Colon (tissue), 2 donors: Measurements from ENCODE around the gene CCND2.

ENCODE experiments used
- FAIRE-seq: peaks from 2 replicates; lab custom pipeline; 2012; peaks lifted over from hg19 to GRCh38; lab: Jason Lieb, UNC
- donor health status: control.
- donor health status: control.

Gene CCND2

GRCh38 chr12:4257442-4257841 is 16.1 kb upstream of the CCND2 start:
- FAIRE-seq: no peak

DNA sequence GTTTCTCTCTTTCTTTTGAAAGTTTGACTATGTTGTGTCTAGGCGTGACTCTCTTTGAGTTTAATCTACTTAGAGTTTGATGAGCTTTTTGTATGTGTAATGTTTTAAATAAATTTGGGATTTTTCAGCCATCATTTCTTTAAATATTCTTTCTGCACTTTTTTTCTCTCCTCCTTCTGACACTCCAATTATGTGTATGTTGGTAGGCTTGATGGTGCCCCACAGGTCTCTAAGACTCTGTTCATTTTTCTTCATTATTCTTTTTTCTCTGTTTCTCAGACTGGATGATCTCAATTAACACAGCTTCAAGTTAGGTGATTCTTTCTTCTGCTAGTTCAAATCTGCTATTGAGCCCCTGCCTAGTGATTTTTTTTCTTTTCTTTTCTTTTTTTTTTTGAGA is 14.5 kb upstream of the CCND2 start:
- no peak for FAIRE-seq

DNA sequence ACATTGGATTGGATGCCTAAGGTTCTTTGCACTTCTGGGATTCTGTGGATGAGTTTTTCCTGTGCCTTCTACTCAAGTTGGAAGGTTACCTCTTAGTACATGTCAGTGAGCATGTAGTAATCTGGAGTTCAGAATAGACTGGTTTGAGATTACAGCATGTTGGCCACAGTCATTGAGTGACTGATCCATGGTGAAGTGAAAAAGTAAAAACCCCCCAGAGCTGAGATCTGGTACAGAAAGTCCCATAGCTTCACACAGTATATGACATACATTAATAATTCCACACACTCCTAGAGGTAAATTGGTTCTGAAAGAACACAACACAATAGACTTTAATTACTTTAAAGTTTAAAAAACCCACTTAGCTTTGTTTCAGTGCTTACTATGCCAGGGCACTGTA is 11.9 kb upstream of the CCND2 start:
- no peak for FAIRE-seq

- no peak for FAIRE-seq
These were observed 8.3 kb upstream of the CCND2 start for GRCh38 chr12:4265280-4265679.

DNA sequence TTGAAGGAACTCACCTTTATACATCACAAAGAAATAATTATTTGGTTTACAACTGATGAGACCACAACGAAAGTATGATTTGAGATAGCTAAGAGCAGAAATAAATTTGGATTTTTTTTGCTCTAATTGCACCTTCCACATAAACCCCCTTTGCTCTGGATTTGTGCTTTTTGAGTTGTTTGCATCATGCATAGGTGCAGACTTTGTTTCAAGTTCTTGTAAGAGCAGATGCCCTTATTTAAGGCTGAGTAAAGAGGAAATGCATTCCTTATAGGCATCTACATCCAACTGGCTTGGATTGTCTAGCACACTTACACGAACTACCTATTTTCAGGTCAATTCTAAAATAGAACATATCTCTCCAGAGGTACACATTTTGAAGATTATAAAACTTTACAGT is 6.6 kb upstream of the CCND2 start:
- no peak for FAIRE-seq

- no peak for FAIRE-seq
These were observed 5.7 kb upstream of the CCND2 start for GRCh38 chr12:4267704-4268328.

- no peak for FAIRE-seq
These were observed 5.0 kb upstream of the CCND2 start for GRCh38 chr12:4268329-4269181.

DNA sequence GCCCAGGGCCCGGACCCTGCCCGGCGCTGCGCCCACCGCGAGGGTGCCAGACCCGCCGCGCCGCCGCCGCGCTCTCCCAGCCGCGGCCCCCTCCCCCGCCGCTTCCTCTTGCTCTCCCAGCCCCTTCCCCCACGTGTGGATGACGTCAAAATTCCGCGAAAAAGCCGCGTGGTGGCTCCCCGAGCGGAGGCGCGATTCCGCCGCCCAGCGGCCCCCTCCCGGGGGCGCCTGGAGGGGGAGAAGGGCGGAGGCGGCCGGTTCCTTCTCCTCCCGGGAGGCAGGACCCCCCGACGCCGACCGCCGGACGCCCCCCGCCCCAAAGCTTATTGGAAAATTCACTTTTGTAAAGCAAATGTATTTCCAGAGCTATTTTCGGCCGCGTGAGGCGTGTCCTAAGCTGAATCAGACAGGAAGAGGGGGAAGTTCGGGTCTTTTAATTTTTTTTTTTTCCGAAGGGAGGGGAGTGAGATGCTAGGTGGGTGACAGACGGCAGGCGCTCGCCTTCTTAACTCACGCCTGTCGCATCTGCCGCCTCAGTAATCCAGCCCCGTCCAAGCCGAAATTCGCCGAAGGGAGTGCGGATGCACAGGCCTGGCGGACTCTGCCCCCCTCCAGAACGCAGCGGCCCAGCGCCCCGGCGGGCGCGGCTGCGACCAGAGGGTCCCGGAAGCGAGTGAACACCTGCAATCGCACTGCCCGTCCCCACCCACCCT is 4.1 kb upstream of the CCND2 start:
- no peak for FAIRE-seq

DNA sequence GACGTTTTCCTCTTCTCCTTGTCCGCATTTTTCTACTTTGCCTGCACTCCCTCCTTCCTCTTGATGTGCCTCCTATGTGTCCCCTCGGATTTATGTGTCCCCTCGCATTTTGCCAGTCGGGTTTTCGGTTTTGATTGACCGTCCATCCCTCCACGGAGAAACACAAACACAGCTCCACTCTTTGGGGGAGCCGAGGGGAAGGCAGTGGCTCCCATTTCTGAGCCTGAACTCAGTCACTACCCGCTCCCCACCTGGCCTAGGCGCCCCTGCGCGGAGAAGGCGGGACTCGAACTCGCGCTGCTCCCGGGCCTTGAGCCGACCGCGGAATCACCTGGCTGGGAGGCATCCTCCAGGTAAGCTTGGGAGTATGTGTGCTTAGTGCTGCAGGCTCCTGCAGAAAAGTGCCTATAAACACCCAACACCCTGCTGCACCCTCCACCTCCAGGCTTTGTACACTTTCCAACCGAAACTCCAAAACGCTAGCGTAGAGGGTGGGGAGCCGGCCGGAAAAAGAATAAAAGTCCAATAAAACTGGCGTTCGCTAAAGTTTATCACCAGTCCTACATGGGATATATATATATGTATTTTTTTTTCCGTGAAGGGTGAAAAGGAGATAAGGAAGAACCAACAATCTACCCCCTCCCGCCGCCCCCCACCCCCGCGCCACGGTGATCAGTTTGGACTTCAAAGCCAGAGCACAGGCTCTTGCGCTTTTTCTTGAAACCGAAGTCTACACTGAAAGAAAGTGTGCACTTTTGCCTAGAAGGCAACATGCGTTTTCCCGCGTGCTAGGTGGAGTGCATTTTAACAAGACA is 3.3 kb upstream of the CCND2 start:
- FAIRE-seq: no peak

DNA sequence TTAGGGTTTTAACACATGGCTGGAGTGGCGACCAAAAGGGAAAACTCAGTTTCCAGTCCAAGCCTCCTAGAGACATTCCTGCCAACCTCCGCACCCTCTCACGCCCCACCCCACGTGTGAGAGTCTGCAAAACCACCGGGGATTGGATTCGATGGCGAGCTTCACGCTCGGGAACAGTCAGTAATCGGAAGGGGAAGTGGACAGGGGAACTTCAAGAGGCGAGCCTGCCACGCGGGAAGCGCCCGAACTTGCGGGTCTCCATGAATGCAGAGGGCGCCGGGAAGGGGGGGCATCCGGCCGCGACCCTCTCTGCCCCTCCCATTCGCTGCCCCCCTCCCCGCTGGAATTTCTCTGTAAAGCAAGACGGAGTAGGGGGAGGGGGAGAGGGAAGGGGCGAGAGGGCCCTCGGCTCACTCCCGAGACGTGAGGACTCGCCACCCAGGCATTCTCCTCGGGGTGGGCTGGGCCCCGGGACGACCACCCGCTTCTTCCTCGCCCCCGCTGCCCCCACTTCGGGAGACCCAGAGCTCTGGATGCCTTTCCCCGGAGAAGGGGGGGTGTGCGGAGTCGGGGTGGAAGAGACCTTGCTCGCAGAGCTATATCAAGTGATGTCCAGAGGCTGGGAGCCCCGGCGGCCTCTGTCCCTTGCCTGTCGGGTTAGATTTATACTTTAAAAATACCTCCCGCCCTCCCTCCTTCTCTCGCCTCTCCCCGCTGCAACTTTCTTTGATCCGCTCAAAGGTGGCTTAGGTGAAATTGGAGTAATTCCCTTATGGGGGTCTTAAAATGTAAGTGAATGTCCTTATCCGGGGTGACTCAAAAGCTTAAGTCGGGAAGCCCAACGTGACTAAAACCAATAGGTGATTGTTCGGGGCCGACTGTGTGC is 2.5 kb upstream of the CCND2 start:
- no peak for FAIRE-seq

DNA sequence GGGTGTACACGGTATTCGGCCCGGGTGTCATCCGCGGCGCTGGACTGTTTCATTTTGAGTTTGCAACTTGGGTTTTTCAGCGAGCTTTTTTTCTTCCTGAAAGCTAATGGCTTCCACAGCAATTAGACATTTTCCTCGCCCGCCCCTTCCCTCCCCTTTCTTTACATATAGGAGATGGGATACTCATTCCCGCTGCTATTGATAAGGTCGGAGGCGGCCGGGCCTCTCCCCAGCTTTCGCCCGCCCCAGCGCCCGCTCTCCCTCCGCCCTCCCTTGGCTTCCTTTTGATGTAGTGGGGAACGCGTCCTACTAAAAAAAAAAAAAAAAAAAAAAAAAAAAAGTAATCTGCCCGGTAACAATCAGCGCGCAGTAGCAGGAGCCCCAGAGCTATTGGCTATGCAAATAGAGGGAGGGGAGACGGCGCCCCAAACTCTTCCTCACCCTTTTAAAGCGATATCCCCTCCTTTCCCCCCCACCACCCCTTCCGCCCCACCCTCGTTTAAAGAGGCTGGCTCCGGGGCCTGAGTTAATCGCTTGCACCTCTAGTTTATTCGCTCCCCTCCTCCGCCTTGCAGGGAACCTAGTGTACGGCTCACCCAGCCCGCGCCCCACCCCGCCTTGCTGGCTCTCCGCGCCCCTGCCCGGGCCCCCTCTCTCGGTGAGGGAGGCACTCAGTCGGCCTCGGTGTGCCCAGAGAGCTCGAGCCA is 1.7 kb upstream of the CCND2 start:
- no peak for FAIRE-seq

DNA sequence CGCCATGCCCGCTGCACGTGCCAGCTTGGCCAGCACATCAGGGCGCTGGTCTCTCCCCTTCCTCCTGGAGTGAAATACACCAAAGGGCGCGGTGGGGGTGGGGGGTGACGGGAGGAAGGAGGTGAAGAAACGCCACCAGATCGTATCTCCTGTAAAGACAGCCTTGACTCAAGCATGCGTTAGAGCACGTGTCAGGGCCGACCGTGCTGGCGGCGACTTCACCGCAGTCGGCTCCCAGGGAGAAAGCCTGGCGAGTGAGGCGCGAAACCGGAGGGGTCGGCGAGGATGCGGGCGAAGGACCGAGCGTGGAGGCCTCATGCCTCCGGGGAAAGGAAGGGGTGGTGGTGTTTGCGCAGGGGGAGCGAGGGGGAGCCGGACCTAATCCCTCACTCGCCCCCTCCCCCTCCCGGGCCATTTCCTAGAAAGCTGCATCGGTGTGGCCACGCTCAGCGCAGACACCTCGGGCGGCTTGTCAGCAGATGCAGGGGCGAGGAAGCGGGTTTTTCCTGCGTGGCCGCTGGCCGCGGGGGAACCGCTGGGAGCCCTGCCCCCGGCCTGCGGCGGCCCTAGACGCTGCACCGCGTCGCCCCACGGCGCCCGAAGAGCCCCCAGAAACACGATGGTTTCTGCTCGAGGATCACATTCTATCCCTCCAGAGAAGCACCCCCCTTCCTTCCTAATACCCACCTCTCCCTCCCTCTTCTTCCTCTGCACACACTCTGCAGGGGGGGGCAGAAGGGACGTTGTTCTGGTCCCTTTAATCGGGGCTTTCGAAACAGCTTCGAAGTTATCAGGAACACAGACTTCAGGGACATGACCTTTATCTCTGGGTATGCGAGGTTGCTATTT is 914 bp upstream of the CCND2 start:
- FAIRE-seq: no peak

DNA sequence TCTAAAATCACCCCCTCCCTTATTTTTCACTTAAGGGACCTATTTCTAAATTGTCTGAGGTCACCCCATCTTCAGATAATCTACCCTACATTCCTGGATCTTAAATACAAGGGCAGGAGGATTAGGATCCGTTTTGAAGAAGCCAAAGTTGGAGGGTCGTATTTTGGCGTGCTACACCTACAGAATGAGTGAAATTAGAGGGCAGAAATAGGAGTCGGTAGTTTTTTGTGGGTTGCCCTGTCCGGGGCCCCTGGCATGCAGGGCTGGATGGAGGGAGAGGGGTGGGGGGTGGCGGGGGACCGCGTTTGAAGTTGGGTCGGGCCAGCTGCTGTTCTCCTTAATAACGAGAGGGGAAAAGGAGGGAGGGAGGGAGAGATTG is 300 bp upstream of the CCND2 start:
- no peak for FAIRE-seq

- no peak for FAIRE-seq
These were observed 944 bp downstream of the CCND2 start for GRCh38 chr12:4274396-4275015.

- no peak for FAIRE-seq
These were observed 1.7 kb downstream of the CCND2 start for GRCh38 chr12:4275016-4275869.

DNA sequence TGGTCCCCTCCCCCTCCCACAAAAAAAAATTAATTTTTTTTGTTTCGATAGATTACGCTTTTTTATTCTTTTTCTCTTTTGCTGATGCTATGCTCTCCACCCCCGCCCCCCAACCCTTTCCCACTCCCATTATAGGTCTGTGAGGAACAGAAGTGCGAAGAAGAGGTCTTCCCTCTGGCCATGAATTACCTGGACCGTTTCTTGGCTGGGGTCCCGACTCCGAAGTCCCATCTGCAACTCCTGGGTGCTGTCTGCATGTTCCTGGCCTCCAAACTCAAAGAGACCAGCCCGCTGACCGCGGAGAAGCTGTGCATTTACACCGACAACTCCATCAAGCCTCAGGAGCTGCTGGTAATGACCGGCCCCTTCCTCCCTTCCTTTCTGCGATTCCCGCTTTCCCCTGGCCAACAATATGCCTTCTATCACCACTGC is 2.3 kb downstream of the CCND2 start:
- FAIRE-seq: no peak

GRCh38 chr12:4276524-4277204 is 3.1 kb downstream of the CCND2 start:
- no peak for FAIRE-seq

GRCh38 chr12:4277205-4277543 is 3.6 kb downstream of the CCND2 start:
- FAIRE-seq: no peak
